Pancreas (tissue), 10 donors: ENCODE data around the gene CAD. TPM values are rescaled to one million over a fixed set of nuclear protein-coding genes. Genes with fewer than 3 reads are reported as not detected.

Source experiments
- ATAC-seq, 4 donors: fragments of 200-7000 bp; cut with Tn5 transposase; one replicate each; pipeline versions ENCODE4 v1.8.0 to v1.9.1; 2020; ENCODE audit warnings: mild to moderate bottlenecking in 4 of 4, moderate library complexity in 4 of 4
- DNase-seq, 6 donors: peaks; one replicate each; pipeline ENCODE4 v3.0.0-alpha.2; 2020
- FAIRE-seq: peaks from 2 replicates; lab custom pipeline; 2012; peaks lifted over from hg19 to GRCh38; lab: Jason Lieb, UNC
- H3K27ac ChIP-seq, 4 donors: fragments of 200-600 bp; sonication (generic); 1 replicate in 3 of 4; 2 replicates in 1 of 4; pipeline versions ENCODE4 v1.5.0 to v1.8.0; 2020
- H3K27me3 ChIP-seq, 4 donors: fragments of 200-600 bp; one replicate each; pipeline ENCODE4 v1.8.0; 2021
- H3K36me3 ChIP-seq, 3 donors: fragments of 200-600 bp; sonication (generic) in 1 of 3; one replicate each; pipeline versions ENCODE4 v1.5.0 to v1.8.0; 2020 to 2021
- H3K4me1 ChIP-seq, 3 donors: fragments of 200-600 bp; one replicate each; pipeline ENCODE4 v1.8.0; 2021
- H3K4me3 ChIP-seq, 4 donors: fragments of 200-600 bp; sonication (generic) in 2 of 4; one replicate each; pipeline versions ENCODE4 v1.5.0 to v1.8.0; 2020 to 2021
- H3K9me3 ChIP-seq, 4 donors: fragments of 200-600 bp; one replicate each; pipeline ENCODE4 v1.8.0; 2021
- CTCF ChIP-seq, 4 donors: fragments of 200-600 bp; sonication (generic) in 3 of 4; IDR thresholded peaks; one replicate each; pipeline versions ENCODE4 v1.5.0 to v1.8.0; 2021; ENCODE audit warnings: antibody characterized with exemption in 4 of 4
- WGBS, 2 donors: extraction: QIAGEN DNeasy Blood & Tissue Kit; methylation state at CpG; one replicate each; pipeline ENCODE4 v1.1.7; 2013; 5-methylcytosine and 5-hydroxymethylcytosine counted together
- intact Hi-C, 3 donors: fragments of 100-400 bp; cut with DNase I; formaldehyde crosslinking; loops; one replicate each; pipeline versions ENCODE4 v1.11.1 to v1.14.2; 2022
- polyA plus RNA-seq, 2 donors: library from polyadenylated mRNA; stranded (reverse); fragments of 200-250 nt; gene quantifications; one replicate each; pipeline ENCODE4 v1.2.3, GENCODE V29; 2013
- total RNA-seq, 6 donors: library from RNA; stranded (reverse); fragmentation: NEBNext Ultra II Directional in 4 of 6; extraction: Animal tissue kit (Norgen Biotek cat#: 25700) in 4 of 6; gene quantifications; one replicate each; pipeline versions ENCODE4 v1.2.1 to v1.2.4, GENCODE V29; 2021 to 2023
- donor health status: healthy with polysubstance abuse.
- donor health status: DM: no; HTN: no; CAD: no; lungs with moderate emphysema.
- donor health status: DM: no; HTN: no; CAD: no.
- donor health status: control.
- donor health status: control.
- donor health status: Bipolar disorder and iron deficiency.
- donor health status: DM: yes; HTN: yes; CAD: no.
- donor health status: DM: no; HTN: no; CAD: no.
- donor health status: DM: no; HTN: no; CAD: no.
- donor health status: DM: yes; HTN: yes; CAD: no.

Gene CAD
- total and polyA plus RNA-seq, 8 donors, result 9.6 to 24.6 (median 16.3) TPM

- Histone ChIP-seq H3K36me3 (peaks cover 12 to 80% (median 44%) of the 10 kb centered on the region in 3 donors), H3K4me3 (no peak overlapping the region), H3K27ac (no peak overlapping the region), H3K9me3 (no peaks in the 10 kb centered on the region), H3K4me1 (no peaks in the 10 kb centered on the region), H3K27me3 (no peaks in the 10 kb centered on the region)
- ATAC-seq, result no peak
- WGBS, 2 donors, result 92 to 93% methylated on average over 14 of the region's 14 CpGs
- no peak for FAIRE-seq
- DNase-seq, result peak in 1 of 6 donors; percentile 31
- intact Hi-C loops, result no loop called here
- TF ChIP-seq CTCF (IDR thresholded peaks at IDR 0.05), result no peak
These were observed 16.2 kb downstream of the CAD start for GRCh38 chr2:27233341-27233740.

GRCh38 chr2:27236136-27236535 is 19.0 kb downstream of the CAD start:
- Histone ChIP-seq H3K27me3 (no peaks in the 10 kb centered on the region), H3K9me3 (no peaks in the 10 kb centered on the region), H3K36me3 (peaks cover 15 to 93% (median 62%) of the 10 kb centered on the region in 3 donors), H3K27ac (no peak overlapping the region), H3K4me3 (no peak overlapping the region), H3K4me1 (no peaks in the 10 kb centered on the region)
- FAIRE-seq (no peak), DNase-seq (no peak), ATAC-seq (no peak)
- intact Hi-C loops, result no loop called here
- TF ChIP-seq CTCF (IDR thresholded peaks at IDR 0.05), result no peak
- WGBS, 2 donors, result 89 to 91% methylated on average over 12 of the region's 12 CpGs

- peaks cover 12 to 91% (median 60%) of the 10 kb centered on the region in 3 donors for H3K36me3 ChIP-seq
- intact Hi-C loops, result no loop called here
- WGBS, 2 donors, result 92 to 98% methylated on average over 3 of the region's 3 CpGs
- FAIRE-seq (no peak), ATAC-seq (no peak), DNase-seq (no peak)
- H3K27me3 ChIP-seq, result no peaks in the 10 kb centered on the region
- no peak for TF ChIP-seq CTCF (IDR thresholded peaks at IDR 0.05)
- H3K27ac ChIP-seq, result no peak overlapping the region
- H3K4me3 ChIP-seq, result no peak overlapping the region
- no peaks in the 10 kb centered on the region for H3K9me3 ChIP-seq
- H3K4me1 ChIP-seq, result no peaks in the 10 kb centered on the region
These were observed 19.5 kb downstream of the CAD start for GRCh38 chr2:27236626-27237025.

- H3K27ac ChIP-seq, result no peak overlapping the region
- no peak for TF ChIP-seq CTCF (IDR thresholded peaks at IDR 0.05)
- H3K36me3 ChIP-seq, result peaks cover 8 to 91% (median 53%) of the 10 kb centered on the region in 3 donors
These were observed 20.3 kb downstream of the CAD start for GRCh38 chr2:27237341-27237945.

GRCh38 chr2:27238976-27239375 is 21.8 kb downstream of the CAD start:
- FAIRE-seq (no peak), ATAC-seq (no peak), DNase-seq (peak in 1 of 6 donors; percentile 32)
- Histone ChIP-seq H3K4me3 (no peak overlapping the region), H3K36me3 (peaks cover 8 to 87% (median 45%) of the 10 kb centered on the region in 3 donors), H3K4me1 (no peaks in the 10 kb centered on the region), H3K27ac (no peak overlapping the region), H3K27me3 (no peaks in the 10 kb centered on the region), H3K9me3 (no peaks in the 10 kb centered on the region)
- intact Hi-C loops, result no loop called here
- 92 to 94% methylated on average over 8 of the region's 8 CpGs for WGBS, 2 donors
- TF ChIP-seq CTCF (IDR thresholded peaks at IDR 0.05), result no peak

More at GRCh38 chr2:27237341-27237945, 20.3 kb downstream of the CAD start:
- WGBS, 2 donors, result 93 to 97% methylated on average over 15 of the region's 15 CpGs
- Histone ChIP-seq H3K9me3 (no peaks in the 10 kb centered on the region), H3K4me3 (no peak overlapping the region), H3K4me1 (no peaks in the 10 kb centered on the region), H3K27me3 (no peaks in the 10 kb centered on the region)
- no peak for DNase-seq
- intact Hi-C loops, result no loop called here
- ATAC-seq, result no peak
- FAIRE-seq, result no peak
